ENCODE results near the gene NIT1.

DNA sequence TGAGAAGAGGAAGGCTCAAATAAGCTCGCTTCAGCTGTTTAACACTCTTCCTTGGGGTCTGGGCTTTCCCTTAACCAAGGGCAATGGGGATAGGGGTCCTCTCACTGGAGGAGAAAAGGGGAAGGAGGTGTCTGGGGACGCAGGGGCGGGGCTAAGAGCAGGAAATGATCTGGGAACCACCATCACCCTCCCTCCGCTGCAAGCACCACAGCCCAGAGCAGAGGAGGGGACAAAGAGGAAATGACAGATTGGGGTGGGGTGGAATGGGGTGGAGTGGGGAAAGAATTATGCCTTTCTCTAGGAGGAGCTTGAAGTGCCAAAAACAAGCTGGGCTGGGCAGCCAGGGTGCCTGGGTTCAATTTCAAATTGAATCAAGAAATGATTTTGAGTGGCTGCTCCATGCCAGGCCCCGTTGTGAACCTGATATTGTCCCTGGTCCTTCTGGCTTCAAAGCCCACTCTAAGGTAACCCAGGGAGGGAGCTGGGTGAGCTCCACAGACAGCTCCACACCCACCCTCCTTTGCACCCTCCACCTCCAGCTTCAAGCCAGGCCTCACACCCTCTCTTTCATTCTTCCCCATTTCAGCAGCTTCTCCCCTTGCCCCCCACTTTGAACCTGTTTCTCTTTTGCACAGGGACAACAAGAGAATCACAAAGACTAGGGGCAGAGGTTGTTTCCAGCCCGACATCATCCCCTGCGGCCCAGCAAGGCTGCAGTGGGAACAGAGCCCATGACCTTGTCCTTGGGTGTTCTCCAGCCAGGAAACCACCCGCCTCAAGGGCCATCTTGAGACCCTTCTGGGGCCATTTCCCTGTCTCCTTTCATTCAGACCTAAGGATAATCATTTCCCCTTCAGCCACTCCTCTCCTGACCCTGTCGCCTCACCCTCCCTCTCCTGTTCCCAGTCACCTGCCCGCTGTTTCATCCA lies 49.3 kb upstream of the NIT1 start:
- TF ChIP-seq, protein P1, sequence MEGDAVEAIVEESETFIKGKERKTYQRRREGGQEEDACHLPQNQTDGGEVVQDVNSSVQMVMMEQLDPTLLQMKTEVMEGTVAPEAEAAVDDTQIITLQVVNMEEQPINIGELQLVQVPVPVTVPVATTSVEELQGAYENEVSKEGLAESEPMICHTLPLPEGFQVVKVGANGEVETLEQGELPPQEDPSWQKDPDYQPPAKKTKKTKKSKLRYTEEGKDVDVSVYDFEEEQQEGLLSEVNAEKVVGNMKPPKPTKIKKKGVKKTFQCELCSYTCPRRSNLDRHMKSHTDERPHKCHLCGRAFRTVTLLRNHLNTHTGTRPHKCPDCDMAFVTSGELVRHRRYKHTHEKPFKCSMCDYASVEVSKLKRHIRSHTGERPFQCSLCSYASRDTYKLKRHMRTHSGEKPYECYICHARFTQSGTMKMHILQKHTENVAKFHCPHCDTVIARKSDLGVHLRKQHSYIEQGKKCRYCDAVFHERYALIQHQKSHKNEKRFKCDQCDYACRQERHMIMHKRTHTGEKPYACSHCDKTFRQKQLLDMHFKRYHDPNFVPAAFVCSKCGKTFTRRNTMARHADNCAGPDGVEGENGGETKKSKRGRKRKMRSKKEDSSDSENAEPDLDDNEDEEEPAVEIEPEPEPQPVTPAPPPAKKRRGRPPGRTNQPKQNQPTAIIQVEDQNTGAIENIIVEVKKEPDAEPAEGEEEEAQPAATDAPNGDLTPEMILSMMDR (IDR thresholded peaks at IDR 0.05), result no peak
- TF ChIP-seq POLR2AphosphoS5 (IDR thresholded peaks at IDR 0.05), result no peak
- no peak for TF ChIP-seq POLR2A (IDR thresholded peaks at IDR 0.05)
- no peak for TF ChIP-seq EP300 (IDR thresholded peaks at IDR 0.05)
